H1 (cell line): ENCODE measurements around the gene GH1. TPM values are rescaled to one million over a fixed set of nuclear protein-coding genes. Genes with fewer than 3 reads are reported as not detected.

Source experiments
- BRCA1 ChIP-seq: IDR thresholded peaks from 2 replicates; pipeline ENCODE4 v1.6.1; 2012; ENCODE audit warnings: low read depth, low read length, improper control_type of control experiment
- CREB1 ChIP-seq: IDR thresholded peaks from 2 replicates; pipeline ENCODE4 v1.6.1; 2012; ENCODE audit warnings: inconsistent platforms
- KDM1A ChIP-seq: fragments of 200-600, 300-600 bp; sonication (generic); IDR thresholded peaks from 2 replicates; pipeline ENCODE4 v1.7.1; 2016; ENCODE audit warnings: mild to moderate bottlenecking, low read length, borderline replicate concordance
- SP4 ChIP-seq: IDR thresholded peaks from 2 replicates; pipeline ENCODE4 v1.6.1; 2012; ENCODE audit warnings: low read length, inconsistent platforms
- TBP ChIP-seq: IDR thresholded peaks from 2 replicates; pipeline ENCODE4 v1.6.1; 2011; ENCODE audit warnings: low read depth, low read length, improper control_type of control experiment
- polyA plus RNA-seq, 7 experiments: library from polyadenylated mRNA; depleted of rRNA in 3 of 7; stranded (reverse) in 5 of 7; unstranded in 2 of 7; fragments of >200 nt in 5 of 7; fragments of 200-250 nt in 2 of 7; gene quantifications; 1 replicate in 5 of 7; 2 replicates in 1 of 7; 4 replicates in 1 of 7; pipeline versions ENCODE4 v1.2.1 to v1.2.3, GENCODE V29; 2011 to 2013; ENCODE audit warnings: missing spikeins in 2 of 7, mixed read lengths in 2 of 7
- total RNA-seq: library from RNA; stranded (reverse); fragmentation: NEBNext Ultra II Directional; extraction: Animal tissue kit (Norgen Biotek cat#: 25700); gene quantifications from 2 replicates; pipeline ENCODE4 v1.2.1, GENCODE V29; 2021
- TF ChIP-seq, protein P1 (sequence below): IDR thresholded peaks from 2 replicates; pipeline ENCODE4 v1.6.1; 2011; ENCODE audit warnings: low read length, improper control_type of control experiment
- TF ChIP-seq, protein P2 (sequence below), 3 experiments: IDR thresholded peaks; 1 replicate in 2 of 3; 2 replicates in 1 of 3; pipeline versions ENCODE4 v1.5.1 to v1.6.1; 2011; ENCODE audit warnings: low read length in 3 of 3, mild to moderate bottlenecking in 3 of 3, inconsistent platforms in 2 of 3, low read depth in 1 of 3, moderate library complexity in 1 of 3; ENCODE audit not compliant: insufficient read depth in 1 of 3; ENCODE audit errors: control extremely low read depth in 1 of 3

The GH1 gene
- total and polyA plus RNA-seq, 2 of the 8 experiments (the other 6 are each of a cell fraction or from before 2014, with no cell fraction given), result 0.41 TPM; not detected in 1

DNA sequence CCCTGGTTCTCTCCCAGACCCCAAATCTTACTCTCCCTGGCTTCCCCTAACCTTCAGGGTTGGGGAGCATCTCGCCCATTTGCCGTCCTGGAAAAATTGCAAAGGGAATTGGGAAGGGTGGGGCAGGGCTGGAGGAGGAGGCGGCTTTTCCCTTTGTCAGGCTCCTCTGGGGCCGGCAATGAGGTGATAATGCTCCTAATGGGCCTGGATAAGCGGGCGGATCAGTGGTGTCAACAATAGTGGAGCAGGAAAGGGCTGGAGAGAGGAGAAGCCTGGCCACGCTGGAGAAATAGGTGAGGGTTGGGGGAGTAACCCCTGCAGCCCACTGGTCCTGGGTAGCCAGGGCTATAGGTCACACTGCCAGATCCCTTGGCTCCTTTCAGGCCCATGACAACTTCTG lies 41.8 kb upstream of the GH1 start (continued):
- TF ChIP-seq, protein P1, sequence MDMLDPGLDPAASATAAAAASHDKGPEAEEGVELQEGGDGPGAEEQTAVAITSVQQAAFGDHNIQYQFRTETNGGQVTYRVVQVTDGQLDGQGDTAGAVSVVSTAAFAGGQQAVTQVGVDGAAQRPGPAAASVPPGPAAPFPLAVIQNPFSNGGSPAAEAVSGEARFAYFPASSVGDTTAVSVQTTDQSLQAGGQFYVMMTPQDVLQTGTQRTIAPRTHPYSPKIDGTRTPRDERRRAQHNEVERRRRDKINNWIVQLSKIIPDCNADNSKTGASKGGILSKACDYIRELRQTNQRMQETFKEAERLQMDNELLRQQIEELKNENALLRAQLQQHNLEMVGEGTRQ, result no peak
- no peak for TF ChIP-seq BRCA1
- TF ChIP-seq TBP, result no peak
- TF ChIP-seq, protein P2, sequence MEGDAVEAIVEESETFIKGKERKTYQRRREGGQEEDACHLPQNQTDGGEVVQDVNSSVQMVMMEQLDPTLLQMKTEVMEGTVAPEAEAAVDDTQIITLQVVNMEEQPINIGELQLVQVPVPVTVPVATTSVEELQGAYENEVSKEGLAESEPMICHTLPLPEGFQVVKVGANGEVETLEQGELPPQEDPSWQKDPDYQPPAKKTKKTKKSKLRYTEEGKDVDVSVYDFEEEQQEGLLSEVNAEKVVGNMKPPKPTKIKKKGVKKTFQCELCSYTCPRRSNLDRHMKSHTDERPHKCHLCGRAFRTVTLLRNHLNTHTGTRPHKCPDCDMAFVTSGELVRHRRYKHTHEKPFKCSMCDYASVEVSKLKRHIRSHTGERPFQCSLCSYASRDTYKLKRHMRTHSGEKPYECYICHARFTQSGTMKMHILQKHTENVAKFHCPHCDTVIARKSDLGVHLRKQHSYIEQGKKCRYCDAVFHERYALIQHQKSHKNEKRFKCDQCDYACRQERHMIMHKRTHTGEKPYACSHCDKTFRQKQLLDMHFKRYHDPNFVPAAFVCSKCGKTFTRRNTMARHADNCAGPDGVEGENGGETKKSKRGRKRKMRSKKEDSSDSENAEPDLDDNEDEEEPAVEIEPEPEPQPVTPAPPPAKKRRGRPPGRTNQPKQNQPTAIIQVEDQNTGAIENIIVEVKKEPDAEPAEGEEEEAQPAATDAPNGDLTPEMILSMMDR (IDR thresholded peaks at IDR 0.05; ENCODE audit: control extremely low read depth in 1 of 3, insufficient read depth in 1 of 3, low read depth in 1 of 3, low read length in 3 of 3), result no peak
- no peak for TF ChIP-seq KDM1A
- no peak for TF ChIP-seq CREB1
- no peak for TF ChIP-seq SP4
- TF ChIP-seq, all 59 proteins: peak for 0
